B cell (primary cell): ENCODE data around the gene TRIM16. TPM values are rescaled to one million over a fixed set of nuclear protein-coding genes. Genes with fewer than 3 reads are reported as not detected.
"Not testable (repeated sequence)": the region's sequence is repeated elsewhere in the genome, so short reads cannot be mapped to it uniquely, and the experiment has no call there.

ENCODE experiments used
- ATAC-seq: fragments of 200-7000 bp; cut with Tn5 transposase; one replicate; pipeline ENCODE4 v1.10.0; 2021; ENCODE audit warnings: low read depth, mild to moderate bottlenecking, moderate number of reproducible peaks, moderate library complexity
- CTCF ChIA-PET: fragments of 350-600 bp; sonication (Branson Sonifier 250); formaldehyde crosslinking; loops from one replicate; lab custom pipeline; 2021; ENCODE audit warnings: antibody characterized with exemption, inconsistent platforms; lab: Charles Lee
- POLR2A ChIA-PET: fragments of 350-600 bp; sonication (Branson Sonifier 250); formaldehyde crosslinking; loops from one replicate; lab custom pipeline; 2021; ENCODE audit warnings: antibody characterized with exemption; lab: Charles Lee
- DNase-seq: peaks from one replicate; pipeline ENCODE4 v3.0.0; 2013
- H2AFZ ChIP-seq: 2 replicates; pipeline ENCODE4 v1.6.1; 2012; ENCODE audit warnings: mild to moderate bottlenecking, low read depth, low read length; ENCODE audit not compliant: insufficient read depth, poor library complexity, severe bottlenecking
- H3K27ac ChIP-seq, 2 donors: 1 replicate in 1 of 2; 2 replicates in 1 of 2; pipeline ENCODE4 v1.5.1; 2012 to 2013; ENCODE audit warnings: low read length in 2 of 2, mild to moderate bottlenecking in 2 of 2, moderate library complexity in 1 of 2
- H3K27me3 ChIP-seq, 4 experiments: fragments of 200-600 bp in 1 of 4; sonication (generic) in 1 of 4; replicated peaks in 1 of 4; 1 replicate in 2 of 4; 2 replicates in 2 of 4; pipeline versions ENCODE4 v1.6.1 to v1.7.0; 2013 to 2016; ENCODE audit warnings: low read length in 3 of 4, mild to moderate bottlenecking in 2 of 4, mixed read lengths in 1 of 4, moderate library complexity in 1 of 4; ENCODE audit not compliant: insufficient read depth in 4 of 4, control insufficient read depth in 3 of 4; ENCODE audit errors: control extremely low read depth in 1 of 4
- H3K36me3 ChIP-seq, 2 experiments: replicated peaks in 1 of 2; 1 replicate in 1 of 2; 2 replicates in 1 of 2; pipeline versions ENCODE4 v1.6.1 to v1.7.1; 2013; ENCODE audit warnings: low read length in 1 of 2; ENCODE audit not compliant: insufficient read depth in 2 of 2, control insufficient read depth in 1 of 2; ENCODE audit errors: control extremely low read depth in 1 of 2, extremely low read depth in 1 of 2
- H3K4me1 ChIP-seq, 2 donors: fragments of 200-600 bp in 1 of 2; sonication (generic) in 1 of 2; 1 replicate in 1 of 2; 2 replicates in 1 of 2; pipeline versions ENCODE4 v1.5.1 to v1.6.1; 2013 to 2017; ENCODE audit warnings: low read length in 2 of 2; ENCODE audit not compliant: control insufficient read depth in 2 of 2, insufficient read depth in 2 of 2
- H3K4me2 ChIP-seq: replicated peaks from 2 replicates; pipeline ENCODE3; 2012; ENCODE audit warnings: mild to moderate bottlenecking, low read depth, low read length; ENCODE audit not compliant: poor library complexity, severe bottlenecking
- H3K4me3 ChIP-seq, 5 experiments: fragments of 200-600 bp in 1 of 5; sonication (generic) in 1 of 5; 1 replicate in 3 of 5; 2 replicates in 2 of 5; pipeline versions ENCODE4 v1.5.1 to v1.7.0; 2011 to 2016; ENCODE audit warnings: low read length in 4 of 5, mild to moderate bottlenecking in 4 of 5, low read depth in 2 of 5, control low read depth in 1 of 5, moderate library complexity in 1 of 5; ENCODE audit not compliant: insufficient read depth in 1 of 5; ENCODE audit errors: control extremely low read depth in 1 of 5, extremely low read depth in 1 of 5
- H3K79me2 ChIP-seq: fragments of 200-600 bp; sonication (generic); one replicate; pipeline ENCODE4 v1.6.0; 2016; ENCODE audit warnings: low read length; ENCODE audit not compliant: control insufficient read depth, insufficient read depth
- H3K9ac ChIP-seq: fragments of 200-600 bp; sonication (generic); 2 replicates; pipeline ENCODE4 v1.6.1; 2017; ENCODE audit warnings: mild to moderate bottlenecking, low read length, moderate library complexity
- H3K9me3 ChIP-seq, 3 donors: one replicate each; pipeline versions ENCODE4 v1.6.1 to v1.7.1; 2013; ENCODE audit warnings: low read length in 2 of 3; ENCODE audit not compliant: control insufficient read depth in 2 of 3, insufficient read depth in 1 of 3; ENCODE audit errors: control extremely low read depth in 1 of 3
- H4K20me1 ChIP-seq: 2 replicates; pipeline ENCODE4 v1.6.0; 2012; ENCODE audit warnings: mild to moderate bottlenecking, low read length; ENCODE audit not compliant: insufficient read depth, control insufficient read depth, poor library complexity, severe bottlenecking
- H3K27ac Mint-ChIP-seq: one replicate; pipeline ENCODE4 v1.8.0; 2021; ENCODE audit warnings: mixed read lengths
- H3K27me3 Mint-ChIP-seq: one replicate; pipeline ENCODE4 v1.8.0; 2021; ENCODE audit warnings: mixed read lengths
- H3K4me1 Mint-ChIP-seq: one replicate; pipeline ENCODE4 v1.8.0; 2021; ENCODE audit warnings: mixed read lengths
- H3K4me3 Mint-ChIP-seq: one replicate; pipeline ENCODE4 v1.8.0; 2021; ENCODE audit warnings: mixed read lengths
- H3K9me3 Mint-ChIP-seq: one replicate; pipeline ENCODE4 v1.8.0; 2022; ENCODE audit warnings: mixed read lengths; ENCODE audit not compliant: insufficient read depth
- CTCF ChIP-seq: fragments of 200-600 bp; IDR thresholded peaks from one replicate; pipeline ENCODE4 v1.8.0; 2022; ENCODE audit warnings: antibody characterized with exemption, mild to moderate bottlenecking
- EZH2 ChIP-seq: IDR thresholded peaks from 2 replicates; pipeline ENCODE4 v1.6.1; 2012; ENCODE audit warnings: borderline replicate concordance, low read depth, mild to moderate bottlenecking, moderate library complexity, low read length; ENCODE audit not compliant: insufficient read depth, poor library complexity, severe bottlenecking
- WGBS: methylation state at CpG from one replicate; pipeline ENCODE4 v1.1.5; 2013; ENCODE audit warnings: missing lambda C conversion rate; ENCODE audit not compliant: insufficient coverage; 5-methylcytosine and 5-hydroxymethylcytosine counted together
- intact Hi-C: fragments of 100-400 bp; cut with micrococcal nuclease; formaldehyde crosslinking; loops from one replicate; pipeline ENCODE4 v1.10.0; 2022
- polyA plus RNA-seq: library from polyadenylated mRNA; depleted of rRNA; stranded (reverse); fragments of >200 nt; gene quantifications from 2 replicates; pipeline ENCODE4 v1.2.3, GENCODE V29; 2012
- total RNA-seq, 2 donors: library from RNA; stranded (reverse); fragments of 120-200 nt in 1 of 2; gene quantifications; 1 replicate in 1 of 2; 2 replicates in 1 of 2; pipeline versions ENCODE4 v1.2.3 to v1.2.4, GENCODE V29; 2013 to 2022

TRIM16 gene
- total and polyA plus RNA-seq, 2 donors (not counting 1 experiment from before 2014, with no cell fraction given), result 5.6 to 7.8 TPM

GRCh38 chr17:15654886-15655561 is 29.1 kb downstream of the TRIM16 start:
- 11% methylated on average over 1 of the region's 3 CpGs for WGBS
- no peak overlapping the region for H2AFZ ChIP-seq
- H3K27me3 ChIP-seq, result no peaks in the 10 kb centered on the region
- H4K20me1 ChIP-seq, result no peaks in the 10 kb centered on the region
- no peak overlapping the region for H3K4me3 ChIP-seq
- H3K9me3 ChIP-seq, result no peaks in the 10 kb centered on the region
- DNase-seq (no peak), ATAC-seq (no peak)
- no peak for TF ChIP-seq CTCF
- no peak for TF ChIP-seq EZH2
- no peak overlapping the region for H3K4me2 ChIP-seq
- no peak overlapping the region for H3K27ac Mint-ChIP-seq
- no peak overlapping the region for H3K4me3 Mint-ChIP-seq
- no peak overlapping the region for H3K9ac ChIP-seq
- ChIA-PET POLR2A (no interaction called here), CTCF (no interaction called here)
- H3K79me2 ChIP-seq, result no peaks in the 10 kb centered on the region
- no peaks in the 10 kb centered on the region for H3K36me3 ChIP-seq
- peaks cover 4% of the 10 kb centered on the region for H3K4me1 Mint-ChIP-seq
- H3K4me1 ChIP-seq, result no peaks in the 10 kb centered on the region
- H3K27me3 Mint-ChIP-seq, result no peaks in the 10 kb centered on the region
- intact Hi-C loops, result no loop called here
- H3K27ac ChIP-seq, result no peak overlapping the region
- H3K9me3 Mint-ChIP-seq, result no peaks in the 10 kb centered on the region

- CTCF ChIA-PET, H3K4me2 ChIP-seq: not testable (repeated sequence)
These were observed 29.7 kb downstream of the TRIM16 start for GRCh38 chr17:15654401-15654800.

More at GRCh38 chr17:15654401-15654800, 29.7 kb downstream of the TRIM16 start:
- H3K9me3 ChIP-seq, H3K27me3 Mint-ChIP-seq, H3K4me3 Mint-ChIP-seq, H3K4me1 ChIP-seq, H3K4me1 Mint-ChIP-seq, H4K20me1 ChIP-seq, H3K9ac ChIP-seq, H3K9me3 Mint-ChIP-seq, POLR2A ChIA-PET, H3K27me3 ChIP-seq, ATAC-seq, H3K36me3 ChIP-seq, H3K27ac Mint-ChIP-seq, H3K79me2 ChIP-seq, H3K4me3 ChIP-seq, H2AFZ ChIP-seq, intact Hi-C loops, DNase-seq, H3K27ac ChIP-seq: not testable (repeated sequence)
- WGBS, result no CpG with 5 or more reads among the region's 3 CpGs
